ENCODE data around the gene ATXN7L1.

The ATXN7L1 gene

GRCh38 chr7:105876091-105876963, at the start of gene ATXN7L1:
TSS of gene ATXN7L1 (minus strand) at chr7:105876599. CDS start at chr7:105876558, 41 bp downstream.
- DNase-seq (ENCODE audit: low read depth in 2 of 2), result peak; percentile 76 to 81

- no peak for DNase-seq (ENCODE audit: low read depth in 2 of 2)
These were observed 49.7 kb upstream of the ATXN7L1 start for GRCh38 chr7:105926131-105926530.

GRCh38 chr7:105924945-105925344, 48.5 kb upstream of the ATXN7L1 start:
- no peak for DNase-seq (ENCODE audit: low read depth in 2 of 2)

- no peak for DNase-seq (ENCODE audit: low read depth in 2 of 2)
These were observed 44.4 kb upstream of the ATXN7L1 start for GRCh38 chr7:105920766-105921165.

GRCh38 chr7:105917659-105918058, 41.3 kb upstream of the ATXN7L1 start:
- DNase-seq (ENCODE audit: low read depth in 2 of 2), result no peak

GRCh38 chr7:105916603-105917002, 40.2 kb upstream of the ATXN7L1 start:
- no peak for DNase-seq (ENCODE audit: low read depth in 2 of 2)

GRCh38 chr7:105913947-105914346, 37.5 kb upstream of the ATXN7L1 start:
- no peak for DNase-seq (ENCODE audit: low read depth in 2 of 2)

- DNase-seq (ENCODE audit: low read depth in 2 of 2), result no peak
These were observed 35.7 kb upstream of the ATXN7L1 start for GRCh38 chr7:105911961-105912575.

- no peak for DNase-seq (ENCODE audit: low read depth in 2 of 2)
These were observed 33.8 kb upstream of the ATXN7L1 start for GRCh38 chr7:105910172-105910571.

- DNase-seq (ENCODE audit: low read depth in 2 of 2), result no peak
These were observed 33.3 kb upstream of the ATXN7L1 start for GRCh38 chr7:105909742-105910141.

- DNase-seq (ENCODE audit: low read depth in 2 of 2), result no peak
These were observed 30.9 kb upstream of the ATXN7L1 start for GRCh38 chr7:105907129-105907846.

- DNase-seq (ENCODE audit: low read depth in 2 of 2), result no peak
These were observed 30.3 kb upstream of the ATXN7L1 start for GRCh38 chr7:105906695-105907094.

GRCh38 chr7:105905910-105906568, 29.6 kb upstream of the ATXN7L1 start:
- DNase-seq (ENCODE audit: low read depth in 2 of 2), result no peak

- no peak for DNase-seq (ENCODE audit: low read depth in 2 of 2)
These were observed 29.0 kb upstream of the ATXN7L1 start for GRCh38 chr7:105905209-105905909.

GRCh38 chr7:105904064-105904463, 27.7 kb upstream of the ATXN7L1 start:
- no peak for DNase-seq (ENCODE audit: low read depth in 2 of 2)

GRCh38 chr7:105902325-105902911, 26.0 kb upstream of the ATXN7L1 start:
- DNase-seq (ENCODE audit: low read depth in 2 of 2), result no peak

- no peak for DNase-seq (ENCODE audit: low read depth in 2 of 2)
These were observed 21.6 kb upstream of the ATXN7L1 start for GRCh38 chr7:105897999-105898398.

GRCh38 chr7:105896407-105896911, 20.1 kb upstream of the ATXN7L1 start:
- no peak for DNase-seq (ENCODE audit: low read depth in 2 of 2)

- DNase-seq (ENCODE audit: low read depth in 2 of 2), result no peak
These were observed 17.7 kb upstream of the ATXN7L1 start for GRCh38 chr7:105894131-105894530.

GRCh38 chr7:105892387-105892786, 16.0 kb upstream of the ATXN7L1 start:
- no peak for DNase-seq (ENCODE audit: low read depth in 2 of 2)
